GM13976 (cell line): ENCODE results near the gene ZFAND6.

Experiments used
- DNase-seq: peaks from one replicate; pipeline ENCODE4 v3.0.0; 2012; ENCODE audit warnings: low spot score
- CTCF ChIP-seq: IDR thresholded peaks from 2 replicates; pipeline ENCODE4 v1.5.1; 2012; ENCODE audit warnings: borderline replicate concordance, mild to moderate bottlenecking; ENCODE audit not compliant: insufficient read depth; ENCODE audit errors: extremely low read depth, missing control alignments, control extremely low read depth
- in situ Hi-C: fragments of 300-500 bp; cut with MboI; formaldehyde crosslinking; loops from one replicate; pipeline ENCODE4 v1.12.0; 2022; ENCODE audit warnings: low sequenced_read_pairs, mixed read lengths, inconsistent platforms; ENCODE audit not compliant: unreplicated experiment

The ZFAND6 gene

GRCh38 chr15:80087104-80087503 lies 27.6 kb downstream of the ZFAND6 start:
- TF ChIP-seq CTCF: no peak
- in situ Hi-C loops: no loop called here
- DNase-seq: no peak

GRCh38 chr15:80090041-80090440 lies 30.6 kb downstream of the ZFAND6 start:
- no peak for DNase-seq
- in situ Hi-C loops: no loop called here
- no peak for TF ChIP-seq CTCF

GRCh38 chr15:80090879-80091503 lies 31.5 kb downstream of the ZFAND6 start:
- in situ Hi-C loops: no loop called here
- no peak for TF ChIP-seq CTCF
- no peak for DNase-seq

- DNase-seq: no peak
- no peak for TF ChIP-seq CTCF
- in situ Hi-C loops: no loop called here
Observed at GRCh38 chr15:80093854-80094418, 34.5 kb downstream of the ZFAND6 start.

- DNase-seq: no peak
- no peak for TF ChIP-seq CTCF
- in situ Hi-C loops: no loop called here
Observed at GRCh38 chr15:80095511-80095910, 36.0 kb downstream of the ZFAND6 start.

- TF ChIP-seq CTCF: no peak
- no peak for DNase-seq
- in situ Hi-C loops: no loop called here
Observed at GRCh38 chr15:80095969-80096368, 36.5 kb downstream of the ZFAND6 start.

- in situ Hi-C loops: no loop called here
Observed at GRCh38 chr15:80098341-80098740, 38.9 kb downstream of the ZFAND6 start.

More at GRCh38 chr15:80098341-80098740, 38.9 kb downstream of the ZFAND6 start:
- no peak for TF ChIP-seq CTCF
- no peak for DNase-seq
